Stomach (tissue), 4 donors: ENCODE results near the gene CCDC141.

Experiments
- CTCF ChIP-seq, 7 experiments: fragments of 450-650 bp in 4 of 7; fragments of 200-600 bp in 3 of 7; sonication (generic) in 3 of 7; IDR thresholded peaks; one replicate each; pipeline ENCODE4 v1.5.1; 2016 to 2019; ENCODE audit warnings: antibody characterized with exemption in 7 of 7, control low read depth in 2 of 7, mild to moderate bottlenecking in 1 of 7
- EP300 ChIP-seq: sonication (generic); formaldehyde crosslinking; IDR thresholded peaks from one replicate; pipeline ENCODE4 v1.6.1; 2017; ENCODE audit warnings: antibody characterized with exemption
- POLR2A ChIP-seq, 4 donors: fragments of 450-650 bp; IDR thresholded peaks; one replicate each; pipeline ENCODE4 v1.6.1; 2016; ENCODE audit warnings: antibody characterized with exemption in 4 of 4, control low read depth in 2 of 4, mild to moderate bottlenecking in 1 of 4, moderate library complexity in 1 of 4
- POLR2AphosphoS5 ChIP-seq, 3 donors: sonication (generic); formaldehyde crosslinking; IDR thresholded peaks; one replicate each; pipeline ENCODE4 v1.6.1; 2016; ENCODE audit warnings: antibody characterized with exemption in 3 of 3

- no peak for TF ChIP-seq EP300
- no peak for TF ChIP-seq POLR2A (IDR thresholded peaks at IDR 0.05)
- TF ChIP-seq POLR2AphosphoS5 (IDR thresholded peaks at IDR 0.05): no peak
- no peak for TF ChIP-seq CTCF (IDR thresholded peaks at IDR 0.05)
Measured at GRCh38 chr2:178819147-178819875, 230.6 kb downstream of the CCDC141 start.
